Measurements from ENCODE around the gene MESP2. TPM values are rescaled to one million over a fixed set of nuclear protein-coding genes. Genes with fewer than 3 reads are reported as not detected.

MESP2 gene
- total RNA-seq, 1 experiment from 2014 or later = 0.28 TPM

DNA sequence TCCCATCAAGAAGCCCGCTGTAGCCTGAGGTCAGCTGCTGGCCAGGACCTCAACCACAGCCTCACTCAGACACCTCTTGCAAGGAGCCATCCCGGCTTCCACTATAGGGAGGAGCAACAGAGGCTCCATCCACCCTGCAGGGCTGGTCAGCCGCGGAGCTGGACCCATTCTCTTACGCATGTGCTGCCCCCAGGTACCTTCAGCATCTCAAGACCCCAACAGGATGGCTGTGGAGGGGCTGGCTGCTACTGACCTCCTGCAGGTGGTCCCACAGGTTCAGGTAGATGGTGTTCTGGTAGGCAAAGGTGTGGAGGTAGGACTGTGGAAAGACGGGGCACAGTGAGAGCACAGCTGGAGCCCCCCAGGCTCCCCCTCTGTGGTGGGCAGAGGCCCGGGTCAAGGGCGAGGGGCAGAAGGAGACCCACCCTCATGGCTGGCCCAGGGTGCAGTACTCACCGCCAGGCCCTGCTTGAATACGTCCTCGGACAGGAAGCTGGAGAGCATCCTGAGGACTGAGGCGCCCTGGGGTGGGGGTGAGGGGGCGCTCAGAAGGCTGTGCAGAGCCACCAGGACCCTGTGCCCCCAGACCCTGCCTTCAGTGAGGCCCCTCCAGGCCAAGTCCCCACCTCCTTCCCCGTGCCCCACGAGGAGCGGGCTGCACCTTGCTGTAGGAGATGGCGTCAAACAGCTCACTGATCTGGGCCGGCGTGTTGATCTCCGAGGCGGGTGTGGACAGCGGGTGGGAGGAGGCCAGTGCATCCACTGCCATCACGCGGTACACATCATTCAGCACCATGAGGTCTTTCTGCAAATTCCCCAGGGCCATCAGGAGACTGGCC is 27.1 kb downstream of the MESP2 start:
- no peak overlapping the region for H2BK12ac ChIP-seq (ENCODE audit: insufficient read length, low read depth, low read length)
- no peaks in the 10 kb centered on the region for H3K23me2 ChIP-seq (ENCODE audit: insufficient read length, low read depth, low read length, poor library complexity, severe bottlenecking)
- Mint-ChIP-seq H3K27me3 (ENCODE audit: low read depth) (peaks cover 7% of the 10 kb centered on the region), H3K4me1 (peaks cover 7 to 19% of the 10 kb centered on the region in 2 experiments; a peak in 3 of 4 replicates), H3K9me3 (no peaks in the 10 kb centered on the region), H3K36me3 (ENCODE audit: insufficient read depth in 1 of 3, low read depth in 3 of 3) (no peaks in the 10 kb centered on the region), H3K4me3 (no peak overlapping the region), H3K27ac (no peak overlapping the region)
- H3K79me2 ChIP-seq (ENCODE audit: insufficient read depth, low read length) = no peaks in the 10 kb centered on the region
- H4K20me1 ChIP-seq (ENCODE audit: control insufficient read depth, insufficient read depth, insufficient read length) = no peaks in the 10 kb centered on the region
- H3K56ac ChIP-seq (ENCODE audit: insufficient read length, low read depth, low read length) = no peak overlapping the region
- H2BK120ac ChIP-seq (ENCODE audit: low read depth, low read length, poor library complexity, severe bottlenecking) = no peak overlapping the region
- no peak overlapping the region for H3K18ac ChIP-seq (ENCODE audit: insufficient read length, low read depth, low read length)
- no peaks in the 10 kb centered on the region for H3K4me1 ChIP-seq (ENCODE audit: insufficient read depth, low read length)
- H3K9me3 ChIP-seq (ENCODE audit: control insufficient read depth, low read depth, low read length) = no peaks in the 10 kb centered on the region
- H3K79me1 ChIP-seq (ENCODE audit: insufficient read depth, low read depth, low read length, poor library complexity, severe bottlenecking) = no peaks in the 10 kb centered on the region
- WGBS (ENCODE audit: extremely low coverage, insufficient read length, low lambda C conversion rate) = no CpG with 5 or more reads among the region's 24 CpGs
- no peak overlapping the region for H2AFZ ChIP-seq (ENCODE audit: low read length)
- TF ChIP-seq, protein P1, sequence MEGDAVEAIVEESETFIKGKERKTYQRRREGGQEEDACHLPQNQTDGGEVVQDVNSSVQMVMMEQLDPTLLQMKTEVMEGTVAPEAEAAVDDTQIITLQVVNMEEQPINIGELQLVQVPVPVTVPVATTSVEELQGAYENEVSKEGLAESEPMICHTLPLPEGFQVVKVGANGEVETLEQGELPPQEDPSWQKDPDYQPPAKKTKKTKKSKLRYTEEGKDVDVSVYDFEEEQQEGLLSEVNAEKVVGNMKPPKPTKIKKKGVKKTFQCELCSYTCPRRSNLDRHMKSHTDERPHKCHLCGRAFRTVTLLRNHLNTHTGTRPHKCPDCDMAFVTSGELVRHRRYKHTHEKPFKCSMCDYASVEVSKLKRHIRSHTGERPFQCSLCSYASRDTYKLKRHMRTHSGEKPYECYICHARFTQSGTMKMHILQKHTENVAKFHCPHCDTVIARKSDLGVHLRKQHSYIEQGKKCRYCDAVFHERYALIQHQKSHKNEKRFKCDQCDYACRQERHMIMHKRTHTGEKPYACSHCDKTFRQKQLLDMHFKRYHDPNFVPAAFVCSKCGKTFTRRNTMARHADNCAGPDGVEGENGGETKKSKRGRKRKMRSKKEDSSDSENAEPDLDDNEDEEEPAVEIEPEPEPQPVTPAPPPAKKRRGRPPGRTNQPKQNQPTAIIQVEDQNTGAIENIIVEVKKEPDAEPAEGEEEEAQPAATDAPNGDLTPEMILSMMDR (conservative IDR thresholded peaks at IDR 0.05) = no peak
- no peak overlapping the region for H3K4me2 ChIP-seq (ENCODE audit: insufficient read depth, insufficient read length, low read length)
- H4K91ac ChIP-seq (ENCODE audit: insufficient read length, low read depth, low read length) = no peak overlapping the region
- H3K27ac ChIP-seq (ENCODE audit: insufficient read length, low read depth, low read length) = no peak overlapping the region
- no peak overlapping the region for H2AK5ac ChIP-seq (ENCODE audit: insufficient read length, low read length)
- H3K14ac ChIP-seq (ENCODE audit: insufficient read depth, low read length) = no peak overlapping the region
- no peak overlapping the region for H3K23ac ChIP-seq (ENCODE audit: insufficient read length, low read depth, low read length)
- no peak overlapping the region for H2BK15ac ChIP-seq (ENCODE audit: low read depth, low read length)
- no peak overlapping the region for H2BK20ac ChIP-seq (ENCODE audit: low read depth, low read length, poor library complexity, severe bottlenecking)
- DNase-seq = no peak
- no peak overlapping the region for H3K4ac ChIP-seq (ENCODE audit: low read depth, low read length)
- no peak overlapping the region for H3T11ph ChIP-seq (ENCODE audit: low read length)
- no peak overlapping the region for H4K5ac ChIP-seq (ENCODE audit: insufficient read length, low read depth, low read length)
- no peak overlapping the region for H4K8ac ChIP-seq (replicated peaks; ENCODE audit: insufficient read length, low read depth, low read length)
- H3K27me3 ChIP-seq (ENCODE audit: insufficient read depth, low read length) = no peaks in the 10 kb centered on the region
- H2BK5ac ChIP-seq (ENCODE audit: insufficient read length, low read length) = no peak overlapping the region
- H3K9ac ChIP-seq (ENCODE audit: extremely low read depth, insufficient read length, low read length) = no peak overlapping the region
